GM12874 (cell line): Measurements from ENCODE around the gene C2orf74.

ENCODE experiments used
- CTCF ChIP-seq: IDR thresholded peaks from 2 replicates; pipeline ENCODE4 v1.5.1; 2011; ENCODE audit warnings: low read depth, mild to moderate bottlenecking, control low read depth, low read length, moderate library complexity; ENCODE audit not compliant: insufficient read depth

The C2orf74 gene

GRCh38 chr2:61176755-61177726, 15.1 kb downstream of the C2orf74 start:
- peak; percentile 11; the same call in 1 of the 2 replicates for TF ChIP-seq CTCF

GRCh38 chr2:61177727-61178549, 15.9 kb downstream of the C2orf74 start:
- no peak for TF ChIP-seq CTCF

DNA sequence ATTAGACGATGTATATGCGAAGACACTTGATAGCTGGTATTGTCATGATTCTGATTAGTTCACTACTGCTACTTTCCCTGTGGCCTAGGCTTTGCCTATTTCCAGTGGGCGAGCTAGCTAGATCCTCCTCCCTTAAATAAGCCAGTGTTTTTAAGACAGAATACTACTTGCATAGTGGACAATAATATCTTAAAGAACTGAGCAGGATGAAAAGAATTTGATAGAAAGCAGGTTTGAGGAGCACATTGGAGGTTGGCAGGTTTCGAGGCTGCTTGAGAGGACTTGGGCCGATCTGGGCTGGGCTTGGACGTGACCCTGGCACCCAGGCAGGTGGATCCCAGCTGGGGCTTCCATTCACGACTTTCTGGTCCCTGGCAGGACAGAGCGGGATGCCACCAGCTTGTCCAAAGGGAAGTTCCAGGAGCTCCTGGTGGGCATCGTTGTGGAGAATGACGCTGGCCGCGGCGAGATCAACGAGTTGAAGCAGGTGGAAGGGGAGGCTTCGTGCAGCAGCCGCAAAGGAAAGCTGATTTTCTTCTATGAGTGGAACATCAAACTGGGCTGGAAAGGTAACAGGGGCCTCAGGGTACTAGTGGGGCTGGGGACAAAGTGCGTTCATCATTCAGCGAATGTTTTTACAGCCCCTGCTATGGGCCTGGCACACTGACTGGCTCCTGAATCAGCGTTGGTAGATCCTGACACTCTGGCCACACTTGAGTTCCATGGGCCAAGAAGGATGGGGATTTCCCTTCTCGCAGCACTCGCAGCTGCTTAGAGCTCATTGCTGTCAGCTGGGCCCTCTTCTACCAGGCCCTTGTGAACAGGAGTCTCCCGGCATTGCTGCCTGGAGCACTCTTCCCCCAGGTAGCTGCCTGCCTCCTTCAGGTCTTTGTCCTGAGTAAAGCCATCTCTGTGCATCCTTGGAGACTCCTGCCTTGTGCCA, 16.9 kb downstream of the C2orf74 start:
- no peak for TF ChIP-seq CTCF

DNA sequence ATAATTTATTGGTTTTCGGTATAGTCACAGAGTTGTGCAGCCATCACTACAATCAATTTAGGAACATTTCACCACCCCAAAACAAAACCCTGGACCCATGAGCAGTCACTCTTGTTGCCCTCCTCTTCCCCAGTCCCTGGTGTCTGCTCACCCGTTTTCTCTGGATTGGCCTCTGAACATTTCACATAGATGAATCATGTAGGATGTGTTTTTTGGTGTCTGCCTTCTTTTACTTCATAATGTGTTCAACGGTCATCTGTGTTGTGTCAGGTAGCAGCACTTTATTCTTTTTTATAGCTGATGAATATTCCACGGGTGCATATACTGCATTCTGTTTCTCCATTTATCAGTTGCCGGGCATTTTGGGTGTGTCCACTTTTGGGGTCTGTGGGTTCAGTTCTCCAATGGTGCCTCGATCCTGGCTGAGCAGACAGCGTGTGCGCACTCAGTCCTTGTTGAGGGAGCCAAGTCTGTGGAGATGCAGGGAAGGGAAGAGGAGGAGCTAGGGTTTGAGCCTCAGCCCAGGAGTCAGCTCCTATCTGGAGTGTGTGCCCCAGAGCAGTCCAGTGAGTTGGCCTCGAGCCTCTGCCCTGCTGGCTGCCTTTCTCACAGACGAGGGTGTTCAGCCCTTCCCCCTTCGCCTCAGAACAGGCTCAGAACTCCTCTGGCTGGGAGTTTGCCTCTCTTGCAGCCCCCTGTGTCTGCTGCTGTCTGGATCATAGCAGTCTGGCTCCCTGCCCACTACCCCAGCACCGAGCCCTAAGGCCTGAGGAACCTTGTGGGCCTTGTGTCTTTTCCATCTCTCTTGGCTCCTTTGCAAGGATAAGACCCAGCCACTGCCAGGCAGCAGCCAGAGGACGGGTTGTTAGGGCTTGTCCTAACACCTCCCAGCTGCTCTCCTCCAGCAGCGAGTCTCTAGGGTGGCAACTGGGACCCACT, 18.0 kb downstream of the C2orf74 start:
- no peak for TF ChIP-seq CTCF

DNA sequence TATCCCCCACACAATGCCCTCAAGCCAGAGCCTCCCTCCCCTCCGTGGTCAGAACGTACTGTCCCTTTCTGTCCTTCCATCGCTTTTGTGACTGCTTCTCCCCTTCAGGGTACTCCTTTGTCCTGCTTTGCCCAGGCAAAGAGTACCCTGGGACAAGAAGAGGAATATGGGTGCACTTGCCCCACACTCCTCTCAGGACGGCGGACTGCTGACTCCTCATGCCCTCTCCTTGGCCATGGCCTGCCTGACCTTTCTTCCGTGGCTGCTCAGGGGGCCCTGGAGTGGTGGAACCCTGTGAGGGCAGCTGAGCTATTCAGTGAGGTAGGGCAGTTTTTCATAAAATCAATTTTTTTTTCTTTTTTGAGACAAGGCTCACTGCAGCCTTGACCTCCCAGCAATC, 18.7 kb downstream of the C2orf74 start:
- TF ChIP-seq CTCF = no peak

- TF ChIP-seq CTCF = no peak
Observed at GRCh38 chr2:61181382-61182058, 19.5 kb downstream of the C2orf74 start.
